ENCODE measurements around the gene PAK4.

- TF ChIP-seq YY1 (IDR thresholded peaks at IDR 0.05; ENCODE audit: insufficient read depth, insufficient read length) (no peak), SUZ12 (IDR thresholded peaks at IDR 0.05; ENCODE audit: extremely low read depth, insufficient read depth, insufficient read length) (no peak)
Measured at GRCh38 chr19:39203372-39204341, 78.1 kb downstream of the PAK4 start, which contains the start of gene SYCN.
